ENCODE results near the gene CDCA4.

CDCA4 gene

DNA sequence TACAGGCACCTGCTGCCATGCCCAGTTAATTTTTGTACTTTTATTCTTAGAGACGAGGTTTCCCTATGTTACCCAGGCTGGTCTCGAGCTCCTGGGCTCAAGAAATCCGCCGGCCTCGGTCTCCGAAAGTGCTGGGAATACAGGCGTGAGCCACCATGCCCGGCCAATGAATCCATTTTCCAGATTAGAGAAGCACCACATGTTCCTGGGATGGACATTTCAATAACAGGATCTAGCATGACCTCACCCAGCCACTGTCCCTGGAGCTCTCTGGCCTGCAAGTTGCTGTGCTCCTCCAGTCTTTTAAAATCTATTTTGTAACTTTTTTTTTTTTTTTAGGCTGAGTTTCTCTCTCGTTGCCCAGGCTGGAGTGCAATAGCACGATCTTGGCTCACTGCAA lies 42.2 kb upstream of the CDCA4 start:
- TF ChIP-seq, protein P1, sequence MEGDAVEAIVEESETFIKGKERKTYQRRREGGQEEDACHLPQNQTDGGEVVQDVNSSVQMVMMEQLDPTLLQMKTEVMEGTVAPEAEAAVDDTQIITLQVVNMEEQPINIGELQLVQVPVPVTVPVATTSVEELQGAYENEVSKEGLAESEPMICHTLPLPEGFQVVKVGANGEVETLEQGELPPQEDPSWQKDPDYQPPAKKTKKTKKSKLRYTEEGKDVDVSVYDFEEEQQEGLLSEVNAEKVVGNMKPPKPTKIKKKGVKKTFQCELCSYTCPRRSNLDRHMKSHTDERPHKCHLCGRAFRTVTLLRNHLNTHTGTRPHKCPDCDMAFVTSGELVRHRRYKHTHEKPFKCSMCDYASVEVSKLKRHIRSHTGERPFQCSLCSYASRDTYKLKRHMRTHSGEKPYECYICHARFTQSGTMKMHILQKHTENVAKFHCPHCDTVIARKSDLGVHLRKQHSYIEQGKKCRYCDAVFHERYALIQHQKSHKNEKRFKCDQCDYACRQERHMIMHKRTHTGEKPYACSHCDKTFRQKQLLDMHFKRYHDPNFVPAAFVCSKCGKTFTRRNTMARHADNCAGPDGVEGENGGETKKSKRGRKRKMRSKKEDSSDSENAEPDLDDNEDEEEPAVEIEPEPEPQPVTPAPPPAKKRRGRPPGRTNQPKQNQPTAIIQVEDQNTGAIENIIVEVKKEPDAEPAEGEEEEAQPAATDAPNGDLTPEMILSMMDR (IDR thresholded peaks at IDR 0.05; ENCODE audit: insufficient read depth, low read length, poor library complexity, severe bottlenecking) = no peak
- H3K4me3 ChIP-seq (replicated peaks; ENCODE audit: low read depth, low read length) = peak overlapping the region; percentile 90
- H3K36me3 ChIP-seq (ENCODE audit: control insufficient read depth, insufficient read depth, low read length) = peaks cover 19% of the 10 kb centered on the region
- H3K27me3 ChIP-seq (replicated peaks; ENCODE audit: control insufficient read depth, insufficient read depth, low read length) = no peaks in the 10 kb centered on the region
- peak; percentile 17 for DNase-seq (ENCODE audit: extremely low read depth, insufficient read length)

DNA sequence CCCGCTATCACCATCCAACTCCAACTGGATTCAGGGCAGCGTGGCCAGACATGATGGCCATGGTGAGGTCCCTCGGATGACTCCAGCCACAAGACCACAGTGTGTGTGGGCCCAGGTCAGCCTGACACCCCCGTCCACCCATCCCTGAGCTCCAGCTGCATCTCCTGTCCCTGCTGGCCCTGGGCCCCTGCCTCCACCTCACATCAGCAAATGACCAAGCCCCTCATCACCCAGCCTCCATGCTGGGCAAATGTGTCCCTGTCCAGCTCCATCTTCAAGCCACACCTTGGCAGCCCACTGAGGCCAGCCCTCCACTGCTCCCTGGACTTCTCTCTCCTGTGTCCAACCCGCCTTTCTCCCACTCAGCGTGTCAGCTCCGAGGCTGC lies 41.2 kb upstream of the CDCA4 start:
- TF ChIP-seq, protein P1 (IDR thresholded peaks at IDR 0.05; ENCODE audit: insufficient read depth, low read length, poor library complexity, severe bottlenecking) = no peak
- no peak for DNase-seq (ENCODE audit: extremely low read depth, insufficient read length)
- Histone ChIP-seq H3K4me3 (replicated peaks; ENCODE audit: low read depth, low read length) (peak overlapping the region; percentile 90), H3K36me3 (ENCODE audit: control insufficient read depth, insufficient read depth, low read length) (peaks cover 23% of the 10 kb centered on the region), H3K27me3 (replicated peaks; ENCODE audit: control insufficient read depth, insufficient read depth, low read length) (no peaks in the 10 kb centered on the region)

DNA sequence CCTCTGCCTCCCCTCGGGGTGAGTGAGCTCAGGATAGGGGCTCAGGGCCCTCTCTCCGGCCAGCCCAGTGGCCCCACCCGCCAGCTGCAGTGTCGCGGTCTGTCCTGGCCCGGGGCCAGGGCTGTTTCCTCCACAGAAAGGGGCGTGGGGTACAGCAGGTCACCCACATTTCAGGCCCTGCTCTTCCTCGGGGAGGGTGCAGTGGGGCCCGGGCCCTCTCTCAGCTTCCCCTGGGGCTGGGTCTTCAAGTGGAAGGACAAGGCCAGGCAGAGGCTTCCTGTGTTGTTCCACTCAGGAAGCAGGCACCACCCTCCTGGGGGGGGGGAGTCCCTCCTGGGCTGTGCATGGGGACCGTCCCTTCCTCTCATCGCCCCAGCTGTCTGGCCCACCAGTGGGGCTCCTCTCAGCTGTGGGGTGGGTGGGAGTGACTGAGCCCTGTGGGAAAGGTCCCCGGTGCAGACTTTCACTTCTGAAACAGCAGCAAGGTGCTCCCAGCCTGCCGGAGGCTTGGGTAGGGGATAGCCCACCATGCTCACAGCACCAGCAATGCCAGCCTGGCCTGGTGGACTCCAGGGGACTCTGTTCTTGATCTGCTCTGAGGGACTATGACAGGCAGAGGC lies 40.7 kb upstream of the CDCA4 start:
- DNase-seq (ENCODE audit: extremely low read depth, insufficient read length) = peak; percentile 74
- Histone ChIP-seq H3K36me3 (ENCODE audit: control insufficient read depth, insufficient read depth, low read length) (peaks cover 25% of the 10 kb centered on the region), H3K4me3 (replicated peaks; ENCODE audit: low read depth, low read length) (peak overlapping the region; percentile 90)

DNA sequence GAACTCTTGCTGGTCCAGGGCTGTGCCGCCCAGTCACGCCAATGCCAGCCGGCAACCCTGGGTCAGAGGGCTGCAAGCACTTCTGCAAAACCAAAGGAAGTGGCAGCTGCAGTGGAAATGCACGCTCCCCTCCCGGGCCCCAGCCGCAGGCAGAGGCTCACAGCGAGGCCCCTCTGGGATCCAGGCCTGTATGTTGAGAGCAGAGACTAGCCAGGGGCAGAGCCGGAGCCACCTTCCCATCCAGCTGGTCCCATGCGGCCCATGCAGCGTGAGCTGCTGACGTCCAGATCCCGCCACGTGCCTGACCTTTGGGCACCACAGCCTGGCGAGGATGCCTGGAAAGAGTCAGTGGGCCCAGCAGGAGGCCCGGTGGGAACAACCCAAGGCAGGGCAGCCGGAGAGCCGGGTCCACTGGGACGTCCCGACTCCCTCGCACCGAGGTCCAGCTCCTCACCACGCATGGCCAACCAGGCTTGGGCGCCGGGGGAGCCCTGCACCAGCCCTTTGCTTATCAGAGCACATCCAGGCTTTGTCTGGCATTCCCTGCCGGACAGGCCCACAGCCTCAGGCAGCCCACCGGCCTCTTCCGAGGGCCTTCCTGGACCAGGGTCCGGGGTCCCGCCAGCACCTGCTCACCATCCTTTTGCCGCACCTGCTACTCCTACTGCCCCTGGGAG lies 40.0 kb upstream of the CDCA4 start:
- Histone ChIP-seq H3K36me3 (ENCODE audit: control insufficient read depth, insufficient read depth, low read length) (peaks cover 31% of the 10 kb centered on the region), H3K4me3 (replicated peaks; ENCODE audit: low read depth, low read length) (peak overlapping the region; percentile 90), H3K27me3 (replicated peaks; ENCODE audit: control insufficient read depth, insufficient read depth, low read length) (no peaks in the 10 kb centered on the region)
- TF ChIP-seq, protein P1 (IDR thresholded peaks at IDR 0.05; ENCODE audit: insufficient read depth, low read length, poor library complexity, severe bottlenecking) = no peak
- peak; percentile 66 for DNase-seq (ENCODE audit: extremely low read depth, insufficient read length)

More for the DNA sequence above, 40.7 kb upstream of the CDCA4 start:
- TF ChIP-seq, protein P1 (IDR thresholded peaks at IDR 0.05; ENCODE audit: insufficient read depth, low read length, poor library complexity, severe bottlenecking) = no peak
- no peaks in the 10 kb centered on the region for H3K27me3 ChIP-seq (replicated peaks; ENCODE audit: control insufficient read depth, insufficient read depth, low read length)

DNA sequence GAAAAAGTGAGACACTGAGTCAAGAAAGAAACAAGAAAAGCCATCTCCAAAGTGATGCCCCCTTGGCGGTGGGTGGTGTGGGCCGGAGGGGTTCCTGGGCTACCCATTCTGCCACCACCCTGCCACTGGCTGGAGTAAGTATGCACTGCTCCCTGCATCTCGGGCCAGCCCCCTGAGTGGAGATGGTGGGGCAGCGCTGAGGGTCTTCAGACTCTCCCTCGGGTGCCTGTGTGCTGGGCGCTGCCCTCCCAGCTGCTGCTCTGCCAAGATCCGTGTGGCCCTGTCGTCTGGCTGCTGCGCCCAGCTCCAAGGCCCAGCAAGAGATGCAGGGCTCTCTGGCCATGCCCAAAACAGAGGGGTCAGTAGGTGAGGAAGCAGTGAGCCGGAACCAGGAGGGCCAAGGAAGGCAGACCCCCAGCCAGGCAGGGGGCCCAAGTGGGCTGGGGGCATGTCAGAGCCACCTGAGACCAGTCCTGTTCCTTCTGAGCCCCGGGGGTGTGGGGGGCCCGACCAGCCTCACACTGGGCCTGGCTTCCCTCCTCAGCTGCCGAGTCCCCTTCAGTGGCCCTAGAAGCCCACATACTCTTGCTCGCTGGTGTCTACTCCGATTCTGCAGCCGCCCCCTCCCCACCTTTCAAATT lies 39.2 kb upstream of the CDCA4 start:
- peak overlapping the region; percentile 90 for H3K4me3 ChIP-seq (replicated peaks; ENCODE audit: low read depth, low read length)
- no peaks in the 10 kb centered on the region for H3K27me3 ChIP-seq (replicated peaks; ENCODE audit: control insufficient read depth, insufficient read depth, low read length)
- H3K36me3 ChIP-seq (ENCODE audit: control insufficient read depth, insufficient read depth, low read length) = peaks cover 38% of the 10 kb centered on the region
- peak; percentile 15 for DNase-seq (ENCODE audit: extremely low read depth, insufficient read length)
- TF ChIP-seq, protein P1 (IDR thresholded peaks at IDR 0.05; ENCODE audit: insufficient read depth, low read length, poor library complexity, severe bottlenecking) = no peak

All from GM06990 (cell line).